Mesothelial cell of epicardium (in vitro differentiated cells): ENCODE data around the gene BMAL1. TPM values are rescaled to one million over a fixed set of nuclear protein-coding genes. Genes with fewer than 3 reads are reported as not detected.

Experiments
- DNase-seq, 2 experiments: peaks; one replicate each; pipeline ENCODE4 v3.0.0; 2021; ENCODE audit warnings: low spot score in 2 of 2; ENCODE audit not compliant: unreplicated experiment in 2 of 2
- H3K27ac Mint-ChIP-seq: 2 replicates; pipeline ENCODE4 v1.8.0; 2021; ENCODE audit warnings: mixed read lengths
- H3K27me3 Mint-ChIP-seq: 2 replicates; pipeline ENCODE4 v1.8.0; 2021; ENCODE audit warnings: low read depth, mixed read lengths
- H3K36me3 Mint-ChIP-seq: 2 replicates; pipeline ENCODE4 v1.8.0; 2021; ENCODE audit warnings: mixed read lengths
- H3K4me1 Mint-ChIP-seq: 2 replicates; pipeline ENCODE4 v1.8.0; 2021; ENCODE audit warnings: mixed read lengths
- H3K4me3 Mint-ChIP-seq: 2 replicates; pipeline ENCODE4 v1.8.0; 2021; ENCODE audit warnings: mild to moderate bottlenecking, moderate library complexity, mixed read lengths
- H3K9me3 Mint-ChIP-seq: 2 replicates; pipeline ENCODE4 v1.8.0; 2021; ENCODE audit warnings: mixed read lengths
- total RNA-seq: library from RNA; stranded (reverse); gene quantifications from 3 replicates; pipeline ENCODE4 v1.2.1, GENCODE V29; 2021
- TF ChIP-seq, protein P1 (sequence below): fragments of 200-600 bp; sonication (generic); IDR thresholded peaks from one replicate; pipeline ENCODE4 v1.5.0; 2021; ENCODE audit warnings: antibody characterized with exemption; ENCODE audit not compliant: unreplicated experiment

BMAL1 gene
- total RNA-seq, 1 donor from 2014 or later: 6.7 TPM

DNA sequence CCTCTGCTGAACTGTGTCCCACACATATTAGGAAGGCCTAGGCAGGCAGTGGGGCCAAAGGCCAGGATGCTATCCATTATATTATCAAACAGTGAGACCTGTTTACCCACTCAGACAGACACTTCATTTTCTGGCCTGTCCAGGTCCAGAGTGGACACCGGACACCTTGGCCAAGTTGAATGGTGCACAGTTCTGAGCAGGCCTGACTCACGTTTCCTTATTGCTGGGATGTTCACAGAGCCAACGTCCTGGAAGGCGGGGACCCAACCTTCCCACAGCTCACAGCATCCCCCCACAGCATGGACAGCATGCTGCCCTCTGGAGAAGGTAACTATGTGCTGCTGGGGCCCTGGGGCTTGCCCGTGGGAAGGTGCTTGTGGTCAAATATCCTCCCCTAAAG, 98.8 kb downstream of the BMAL1 start:
- no peaks in the 10 kb centered on the region for H3K27me3 Mint-ChIP-seq
- H3K4me3 Mint-ChIP-seq: no peak overlapping the region
- H3K4me1 Mint-ChIP-seq: no peaks in the 10 kb centered on the region
- no peak overlapping the region for H3K27ac Mint-ChIP-seq
- H3K9me3 Mint-ChIP-seq: no peaks in the 10 kb centered on the region
- TF ChIP-seq, protein P1, sequence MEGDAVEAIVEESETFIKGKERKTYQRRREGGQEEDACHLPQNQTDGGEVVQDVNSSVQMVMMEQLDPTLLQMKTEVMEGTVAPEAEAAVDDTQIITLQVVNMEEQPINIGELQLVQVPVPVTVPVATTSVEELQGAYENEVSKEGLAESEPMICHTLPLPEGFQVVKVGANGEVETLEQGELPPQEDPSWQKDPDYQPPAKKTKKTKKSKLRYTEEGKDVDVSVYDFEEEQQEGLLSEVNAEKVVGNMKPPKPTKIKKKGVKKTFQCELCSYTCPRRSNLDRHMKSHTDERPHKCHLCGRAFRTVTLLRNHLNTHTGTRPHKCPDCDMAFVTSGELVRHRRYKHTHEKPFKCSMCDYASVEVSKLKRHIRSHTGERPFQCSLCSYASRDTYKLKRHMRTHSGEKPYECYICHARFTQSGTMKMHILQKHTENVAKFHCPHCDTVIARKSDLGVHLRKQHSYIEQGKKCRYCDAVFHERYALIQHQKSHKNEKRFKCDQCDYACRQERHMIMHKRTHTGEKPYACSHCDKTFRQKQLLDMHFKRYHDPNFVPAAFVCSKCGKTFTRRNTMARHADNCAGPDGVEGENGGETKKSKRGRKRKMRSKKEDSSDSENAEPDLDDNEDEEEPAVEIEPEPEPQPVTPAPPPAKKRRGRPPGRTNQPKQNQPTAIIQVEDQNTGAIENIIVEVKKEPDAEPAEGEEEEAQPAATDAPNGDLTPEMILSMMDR: no peak
- no peak for DNase-seq
- peaks cover 3% of the 10 kb centered on the region for H3K36me3 Mint-ChIP-seq

- no peaks in the 10 kb centered on the region for H3K4me1 Mint-ChIP-seq
- H3K36me3 Mint-ChIP-seq: peaks cover 3% of the 10 kb centered on the region
- H3K9me3 Mint-ChIP-seq: no peaks in the 10 kb centered on the region
- TF ChIP-seq, protein P1: no peak
- H3K27me3 Mint-ChIP-seq: no peaks in the 10 kb centered on the region
- DNase-seq: no peak
- no peak overlapping the region for H3K4me3 Mint-ChIP-seq
- no peak overlapping the region for H3K27ac Mint-ChIP-seq
Measured at GRCh38 chr11:13376838-13377237, 99.2 kb downstream of the BMAL1 start.

DNA sequence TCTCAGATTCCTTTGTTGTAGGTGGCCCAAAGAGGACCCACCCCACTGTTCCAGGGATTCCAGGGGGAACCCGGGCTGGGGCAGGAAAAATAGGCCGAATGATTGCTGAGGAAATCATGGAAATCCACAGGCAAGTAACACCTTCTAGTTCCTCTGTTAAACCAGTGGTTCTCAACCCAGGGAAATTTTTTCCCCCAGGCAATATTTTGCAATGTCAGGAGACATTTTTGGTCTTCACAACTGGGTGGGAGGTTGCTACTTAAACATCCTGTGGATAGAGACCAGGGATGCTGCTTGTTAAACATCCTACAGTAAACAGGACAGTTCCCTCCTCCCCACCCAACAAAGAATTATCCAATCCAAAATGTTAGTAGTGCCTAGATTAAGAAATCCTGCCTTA, 100.7 kb downstream of the BMAL1 start:
- no peak overlapping the region for H3K4me3 Mint-ChIP-seq
- H3K27me3 Mint-ChIP-seq: no peaks in the 10 kb centered on the region
- TF ChIP-seq, protein P1: no peak
- no peaks in the 10 kb centered on the region for H3K9me3 Mint-ChIP-seq
- peaks cover 11% of the 10 kb centered on the region for H3K36me3 Mint-ChIP-seq
- DNase-seq: no peak
- no peaks in the 10 kb centered on the region for H3K4me1 Mint-ChIP-seq
- H3K27ac Mint-ChIP-seq: no peak overlapping the region

DNA sequence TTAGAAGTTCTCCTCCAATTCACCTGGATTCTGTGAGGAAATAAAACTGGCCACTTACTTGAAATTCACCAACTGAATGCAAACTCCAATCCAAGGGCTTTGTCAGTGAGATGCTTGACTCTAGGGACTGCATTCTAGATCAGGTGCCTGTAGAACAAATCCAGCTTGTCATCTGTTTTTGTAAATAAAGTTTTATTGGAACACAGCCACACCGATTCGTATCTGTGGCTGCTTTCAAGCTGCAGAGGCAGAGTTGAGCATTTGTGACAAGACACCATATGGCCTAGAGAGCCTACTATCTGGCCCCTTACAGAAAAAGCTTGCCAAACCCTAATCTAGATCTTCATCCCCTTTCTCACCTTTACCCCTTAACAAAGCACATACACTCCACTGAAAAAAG, 103.1 kb downstream of the BMAL1 start:
- H3K9me3 Mint-ChIP-seq: no peaks in the 10 kb centered on the region
- no peaks in the 10 kb centered on the region for H3K27me3 Mint-ChIP-seq
- peaks cover 11% of the 10 kb centered on the region for H3K36me3 Mint-ChIP-seq
- no peak overlapping the region for H3K4me3 Mint-ChIP-seq
- DNase-seq: no peak
- H3K27ac Mint-ChIP-seq: no peak overlapping the region
- no peaks in the 10 kb centered on the region for H3K4me1 Mint-ChIP-seq
- TF ChIP-seq, protein P1: no peak

GRCh38 chr11:13382751-13383150, 105.2 kb downstream of the BMAL1 start:
- no peak for DNase-seq
- Mint-ChIP-seq H3K9me3 (no peaks in the 10 kb centered on the region), H3K27ac (no peak overlapping the region), H3K4me3 (no peak overlapping the region), H3K27me3 (no peaks in the 10 kb centered on the region), H3K36me3 (peaks cover 11% of the 10 kb centered on the region), H3K4me1 (no peaks in the 10 kb centered on the region)
- TF ChIP-seq, protein P1: no peak
